ENCODE measurements around the gene LRRC3.
"Not testable (repeated sequence)": the region's sequence is repeated elsewhere in the genome, so short reads cannot be mapped to it uniquely, and the experiment has no call there.

Gene LRRC3

DNA sequence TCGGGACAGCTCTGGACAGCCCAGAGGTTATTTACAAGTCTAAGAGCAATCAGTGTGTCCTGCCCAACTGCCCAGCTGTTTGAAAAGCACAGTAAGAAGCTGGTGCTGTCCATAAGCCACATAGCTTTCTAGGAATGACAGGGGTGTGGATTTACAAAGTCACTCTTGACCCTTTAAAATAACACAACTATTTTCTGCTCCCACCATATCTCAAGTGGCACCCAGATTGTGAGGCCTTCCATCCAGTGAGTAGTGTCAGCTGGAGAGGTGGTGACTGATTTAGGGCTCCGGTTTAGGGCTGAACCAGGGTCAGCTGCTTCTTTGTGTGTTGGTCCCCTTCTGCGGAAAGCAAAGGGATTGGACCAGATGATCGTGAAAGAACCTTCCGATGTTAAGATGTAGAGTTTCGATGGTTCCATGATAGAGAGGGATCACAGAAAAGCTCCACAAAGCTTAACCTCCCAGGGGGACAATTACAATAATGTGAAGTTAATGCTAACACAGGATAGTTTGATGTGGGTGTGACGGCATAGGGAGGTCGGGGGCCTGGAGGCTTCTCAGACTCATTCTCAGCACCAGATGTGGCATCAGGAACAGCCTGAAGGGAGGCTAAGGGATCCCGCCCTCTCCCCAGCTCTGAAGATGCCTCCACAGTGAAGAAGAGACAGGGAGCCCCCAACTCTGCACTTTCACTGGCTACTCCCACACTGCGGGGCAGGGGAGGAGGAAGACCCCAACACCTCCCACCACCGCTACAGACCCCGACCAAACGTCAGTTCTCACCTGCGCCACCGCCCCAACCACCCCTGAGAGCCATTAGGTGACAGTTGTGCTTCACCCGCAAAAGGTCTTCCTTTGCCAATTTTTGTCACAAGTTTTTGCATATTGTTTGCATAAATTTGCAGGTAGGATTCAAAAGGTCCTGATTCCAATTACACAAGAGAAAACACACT lies 40.6 kb downstream of the LRRC3 start:
- no peak for DNase-seq

DNA sequence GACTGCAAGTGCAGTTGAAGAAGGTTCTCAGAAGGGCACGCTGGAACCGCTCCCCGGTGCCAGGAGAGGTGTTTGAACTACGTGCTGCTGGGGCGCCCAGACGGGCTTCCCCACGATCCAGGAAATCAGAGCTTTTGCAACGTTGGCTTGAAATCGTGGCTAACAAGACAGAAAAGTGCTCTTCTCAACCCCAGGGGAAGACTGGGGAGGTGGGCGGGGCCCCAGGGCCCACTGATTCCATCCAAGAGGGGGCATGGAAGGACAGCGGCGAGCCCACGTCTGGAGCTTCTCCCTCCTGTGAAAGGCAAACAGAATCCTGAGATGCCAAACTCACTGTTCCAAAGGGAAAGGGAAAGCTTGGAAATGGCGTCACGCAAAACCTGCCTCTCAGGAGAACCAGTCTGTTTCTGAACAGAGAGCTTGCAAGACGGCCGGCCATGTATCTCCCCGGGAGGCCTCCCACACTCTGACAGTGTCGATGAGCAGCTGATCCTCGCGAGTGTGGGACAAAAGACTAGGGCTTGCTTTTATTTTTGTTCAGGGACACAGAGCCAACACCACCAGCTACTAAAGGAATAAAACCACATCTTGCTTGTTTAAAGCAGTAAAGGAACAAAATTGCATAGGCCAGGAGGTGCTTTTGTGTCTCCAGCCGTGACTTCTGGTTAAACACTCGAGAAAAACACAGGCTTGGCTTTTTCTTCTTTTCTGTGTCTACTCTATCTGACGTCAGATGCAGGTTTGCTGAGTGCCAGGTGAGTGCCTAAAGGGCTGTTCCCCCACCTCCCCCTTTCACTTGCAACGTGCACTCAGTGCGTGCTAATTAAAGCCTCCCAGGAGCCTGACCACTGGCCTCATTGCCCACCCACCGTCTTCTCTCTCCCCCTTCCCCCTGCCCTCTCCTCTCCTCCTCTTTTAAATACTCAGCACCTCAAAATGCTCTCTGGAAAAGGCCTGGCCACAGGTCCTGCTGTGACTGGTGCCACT lies 41.5 kb downstream of the LRRC3 start:
- DNase-seq = peak in 1 of 56 donors; percentile 16

DNA sequence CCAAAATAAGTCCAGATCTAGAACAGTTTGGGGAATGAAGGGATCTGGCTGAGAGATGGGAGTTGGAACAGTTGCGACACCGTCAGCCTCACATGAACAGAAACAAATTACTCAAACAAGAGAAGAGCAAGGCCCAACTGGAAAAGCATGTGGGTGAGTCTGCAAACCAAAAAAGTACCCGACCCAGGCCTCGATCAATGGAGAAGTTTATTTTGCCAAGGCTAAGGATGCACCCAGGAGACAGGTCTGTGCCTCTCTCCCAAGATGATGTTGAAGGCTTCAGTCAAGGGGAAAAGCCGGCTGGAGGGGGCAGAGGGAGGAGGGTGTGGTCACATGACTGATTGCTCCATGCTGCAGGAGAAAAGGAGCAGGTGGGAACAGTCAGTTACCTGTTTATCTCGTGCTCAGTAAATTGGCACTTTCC lies 42.4 kb downstream of the LRRC3 start:
- no peak for DNase-seq

- DNase-seq = no peak
Observed at GRCh38 chr21:44498280-44499210, 43.2 kb downstream of the LRRC3 start.

GRCh38 chr21:44499211-44499560 lies 43.9 kb downstream of the LRRC3 start:
- no peak for DNase-seq

DNA sequence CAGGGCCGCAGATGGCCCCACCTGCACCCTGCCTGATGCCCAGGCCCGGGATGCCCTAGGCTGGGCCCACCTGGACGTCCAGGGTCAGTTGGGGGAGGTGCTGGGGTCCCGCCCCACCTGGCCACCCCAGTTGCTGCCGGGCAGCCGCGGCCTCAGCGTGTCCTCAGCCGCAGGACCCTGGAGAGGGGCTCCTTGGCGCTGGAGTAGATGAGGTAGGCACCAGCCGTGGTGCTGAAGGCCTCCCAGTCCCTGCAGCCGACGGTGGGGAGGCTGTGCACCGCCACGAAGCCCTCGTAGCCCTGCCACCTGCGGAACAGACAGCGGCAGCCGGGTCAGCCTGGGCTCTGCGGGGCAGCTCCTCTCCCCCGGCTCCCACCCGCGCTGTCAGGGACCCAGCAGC lies 44.3 kb downstream of the LRRC3 start:
- no peak for DNase-seq

DNA sequence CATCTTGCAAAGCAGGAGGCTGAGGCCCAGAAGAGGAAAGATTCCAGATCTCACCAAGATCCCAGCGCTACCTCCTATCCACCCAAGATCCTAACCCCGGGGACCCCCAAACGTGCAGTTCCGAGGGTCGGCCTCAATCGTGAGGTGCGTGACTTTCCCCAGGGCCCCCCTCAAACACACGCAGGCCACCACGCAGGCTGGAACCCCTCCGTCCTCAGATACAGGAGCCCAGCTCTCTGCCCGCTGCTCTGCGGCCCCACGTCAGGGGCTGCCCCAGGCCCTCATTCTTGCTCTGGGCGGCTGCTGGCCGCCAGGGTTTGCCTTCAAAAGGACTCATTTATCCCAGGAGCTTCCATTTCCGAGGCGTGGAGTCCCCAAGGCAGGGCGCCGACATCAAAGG lies 44.8 kb downstream of the LRRC3 start:
- no peak for DNase-seq

DNA sequence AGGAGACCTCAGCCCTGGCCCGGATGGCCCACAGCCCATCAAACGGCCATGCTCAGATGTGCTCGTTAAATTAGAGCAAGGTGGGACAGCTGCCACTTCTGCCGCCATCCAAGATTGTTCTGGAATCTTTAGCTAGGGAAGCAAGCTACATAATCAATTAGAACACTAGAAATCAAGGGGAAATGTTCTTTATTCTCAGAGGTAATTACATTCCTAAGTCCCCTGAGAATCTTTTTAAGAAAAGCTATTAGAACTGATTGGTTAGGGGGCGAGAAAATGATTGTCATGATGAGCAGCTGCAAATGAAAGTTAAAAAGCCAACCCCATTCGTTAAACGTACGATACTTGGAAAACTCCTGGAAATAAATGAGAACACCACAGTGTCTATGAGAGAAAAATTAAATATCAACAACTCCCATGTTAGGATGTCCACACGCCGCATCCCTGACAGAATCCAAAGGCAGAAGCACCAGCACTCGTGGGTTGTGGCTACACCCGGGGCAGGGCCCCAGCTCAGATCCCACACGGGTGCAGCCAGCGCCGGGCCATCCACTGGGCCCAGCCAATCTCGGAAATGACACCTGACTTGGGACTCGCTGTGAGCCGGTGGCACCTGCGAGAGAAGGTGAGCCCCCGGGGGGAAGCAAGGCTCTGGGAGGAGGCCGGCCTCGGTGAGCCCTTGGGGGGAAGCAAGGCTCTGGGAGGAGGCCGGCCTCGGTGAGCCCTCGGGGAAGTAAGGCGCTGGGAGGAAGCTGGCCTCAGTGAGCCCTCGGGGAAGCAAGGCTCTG lies 47.1 kb downstream of the LRRC3 start:
- DNase-seq = no peak

- not testable (repeated sequence) for DNase-seq
Observed at GRCh38 chr21:44503006-44503889, 47.9 kb downstream of the LRRC3 start.

- DNase-seq = peak in 1 of 56 donors; percentile 3
Observed at GRCh38 chr21:44503901-44504399, 48.6 kb downstream of the LRRC3 start.

- no peak for DNase-seq
Observed at GRCh38 chr21:44505673-44506278, 50.5 kb downstream of the LRRC3 start.

DNA sequence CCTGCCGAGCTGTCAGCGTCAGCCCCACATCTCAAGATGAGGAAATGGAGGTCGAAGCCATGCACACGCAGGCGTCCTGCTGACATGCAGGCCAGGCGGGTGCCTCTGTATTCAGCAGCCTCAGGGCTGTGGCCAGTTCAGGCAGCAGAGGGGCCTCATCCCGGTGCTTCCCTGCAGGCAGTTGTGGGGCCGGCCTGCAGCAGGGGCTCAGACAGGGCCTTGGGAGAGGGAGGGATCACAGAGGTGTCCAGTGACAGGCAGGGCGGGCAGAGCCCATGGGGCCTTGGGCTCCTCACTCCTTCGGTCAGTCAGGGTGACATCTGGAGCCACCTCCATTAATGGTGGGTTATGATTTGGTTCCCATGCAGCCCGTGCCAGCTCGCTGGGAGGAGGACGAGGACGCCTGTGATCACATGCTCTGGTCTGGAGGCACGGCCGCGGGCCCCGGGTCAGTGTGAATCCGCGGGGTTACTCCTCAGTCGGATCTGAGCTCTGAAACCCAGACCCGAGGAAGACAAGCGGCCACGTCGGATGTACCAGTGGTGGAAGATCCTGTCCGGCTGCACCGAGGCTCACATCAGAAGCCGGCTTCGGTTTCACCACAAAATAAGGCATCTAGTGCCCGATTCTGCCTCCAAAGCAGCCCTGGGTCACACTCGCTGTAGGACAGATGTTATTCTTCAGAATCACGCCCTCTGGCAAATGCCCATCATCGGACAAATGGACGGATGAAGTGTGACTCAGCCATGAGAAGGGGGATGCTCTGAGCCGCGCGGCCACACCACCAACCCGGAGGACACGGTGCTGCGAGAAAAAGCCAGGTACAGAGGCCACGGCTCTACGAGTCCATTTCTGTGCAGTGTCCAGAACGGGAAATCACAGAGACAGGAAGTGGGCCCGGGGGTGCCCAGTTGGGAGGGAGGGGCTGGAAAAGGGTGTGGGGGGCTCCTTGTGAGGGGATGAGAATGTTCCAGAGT lies 51.3 kb downstream of the LRRC3 start:
- no peak for DNase-seq

- DNase-seq = no peak
Observed at GRCh38 chr21:44507673-44508425, 52.5 kb downstream of the LRRC3 start.

GRCh38 chr21:44508426-44508710 lies 53.1 kb downstream of the LRRC3 start:
- DNase-seq = no peak

GRCh38 chr21:44508711-44509445 lies 53.6 kb downstream of the LRRC3 start:
- no peak for DNase-seq

- DNase-seq = peak in 5 of 56 donors; percentile 7 to 37 (median 14)
Observed at GRCh38 chr21:44509539-44509938, 54.2 kb downstream of the LRRC3 start.

Measured in nucleus accumbens (tissue), 56 donors.